ENCODE data around the gene ATXN1.
"Not testable (repeated sequence)": the region's sequence is repeated elsewhere in the genome, so short reads cannot be mapped to it uniquely, and the experiment has no call there.

The ATXN1 gene

GRCh38 chr6:16406966-16407365, 354.3 kb downstream of the ATXN1 start:
- TF ChIP-seq, protein P1, sequence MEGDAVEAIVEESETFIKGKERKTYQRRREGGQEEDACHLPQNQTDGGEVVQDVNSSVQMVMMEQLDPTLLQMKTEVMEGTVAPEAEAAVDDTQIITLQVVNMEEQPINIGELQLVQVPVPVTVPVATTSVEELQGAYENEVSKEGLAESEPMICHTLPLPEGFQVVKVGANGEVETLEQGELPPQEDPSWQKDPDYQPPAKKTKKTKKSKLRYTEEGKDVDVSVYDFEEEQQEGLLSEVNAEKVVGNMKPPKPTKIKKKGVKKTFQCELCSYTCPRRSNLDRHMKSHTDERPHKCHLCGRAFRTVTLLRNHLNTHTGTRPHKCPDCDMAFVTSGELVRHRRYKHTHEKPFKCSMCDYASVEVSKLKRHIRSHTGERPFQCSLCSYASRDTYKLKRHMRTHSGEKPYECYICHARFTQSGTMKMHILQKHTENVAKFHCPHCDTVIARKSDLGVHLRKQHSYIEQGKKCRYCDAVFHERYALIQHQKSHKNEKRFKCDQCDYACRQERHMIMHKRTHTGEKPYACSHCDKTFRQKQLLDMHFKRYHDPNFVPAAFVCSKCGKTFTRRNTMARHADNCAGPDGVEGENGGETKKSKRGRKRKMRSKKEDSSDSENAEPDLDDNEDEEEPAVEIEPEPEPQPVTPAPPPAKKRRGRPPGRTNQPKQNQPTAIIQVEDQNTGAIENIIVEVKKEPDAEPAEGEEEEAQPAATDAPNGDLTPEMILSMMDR (IDR thresholded peaks at IDR 0.05; ENCODE audit: borderline replicate concordance, insufficient read depth, low read depth, low read length): no peak
- no peak overlapping the region for H3K4me3 ChIP-seq (ENCODE audit: low read depth, low read length)

- not testable (repeated sequence) for H3K4me3 ChIP-seq (ENCODE audit: low read depth, low read length)
These were observed 354.7 kb downstream of the ATXN1 start for GRCh38 chr6:16406538-16406937.

GRCh38 chr6:16405375-16405774, 355.9 kb downstream of the ATXN1 start:
- no peak overlapping the region for H3K4me3 ChIP-seq (ENCODE audit: low read depth, low read length)
- TF ChIP-seq, protein P1 (IDR thresholded peaks at IDR 0.05; ENCODE audit: borderline replicate concordance, insufficient read depth, low read depth, low read length): no peak

DNA sequence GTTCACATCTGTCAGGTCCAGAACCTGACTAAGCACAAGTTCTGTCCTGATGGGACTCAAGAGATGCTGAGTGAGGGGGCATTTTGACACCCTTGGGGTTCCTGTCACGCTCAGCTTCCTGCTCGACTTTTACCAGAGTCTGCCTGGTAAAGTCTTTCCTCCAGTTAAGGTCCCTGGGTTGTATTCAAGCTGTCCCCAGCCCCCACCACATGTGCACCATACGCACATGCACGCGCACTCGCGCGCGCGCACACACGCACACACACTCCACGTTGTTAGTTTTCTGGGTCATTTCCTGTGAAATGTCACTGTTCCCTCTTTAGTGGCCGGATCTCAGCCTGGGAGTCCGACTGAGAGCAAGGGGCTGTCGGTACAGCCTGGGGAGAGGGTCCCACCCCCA, 356.8 kb downstream of the ATXN1 start:
- TF ChIP-seq, protein P1 (IDR thresholded peaks at IDR 0.05; ENCODE audit: borderline replicate concordance, insufficient read depth, low read depth, low read length): no peak
- H3K4me3 ChIP-seq (ENCODE audit: low read depth, low read length): no peak overlapping the region

GRCh38 chr6:16403831-16404230, 357.4 kb downstream of the ATXN1 start:
- TF ChIP-seq, protein P1 (IDR thresholded peaks at IDR 0.05; ENCODE audit: borderline replicate concordance, insufficient read depth, low read depth, low read length): no peak
- H3K4me3 ChIP-seq (ENCODE audit: low read depth, low read length): no peak overlapping the region

GRCh38 chr6:16402581-16402900, 358.7 kb downstream of the ATXN1 start:
- TF ChIP-seq, protein P1 (IDR thresholded peaks at IDR 0.05; ENCODE audit: borderline replicate concordance, insufficient read depth, low read depth, low read length): no peak
- no peak overlapping the region for H3K4me3 ChIP-seq (ENCODE audit: low read depth, low read length)

DNA sequence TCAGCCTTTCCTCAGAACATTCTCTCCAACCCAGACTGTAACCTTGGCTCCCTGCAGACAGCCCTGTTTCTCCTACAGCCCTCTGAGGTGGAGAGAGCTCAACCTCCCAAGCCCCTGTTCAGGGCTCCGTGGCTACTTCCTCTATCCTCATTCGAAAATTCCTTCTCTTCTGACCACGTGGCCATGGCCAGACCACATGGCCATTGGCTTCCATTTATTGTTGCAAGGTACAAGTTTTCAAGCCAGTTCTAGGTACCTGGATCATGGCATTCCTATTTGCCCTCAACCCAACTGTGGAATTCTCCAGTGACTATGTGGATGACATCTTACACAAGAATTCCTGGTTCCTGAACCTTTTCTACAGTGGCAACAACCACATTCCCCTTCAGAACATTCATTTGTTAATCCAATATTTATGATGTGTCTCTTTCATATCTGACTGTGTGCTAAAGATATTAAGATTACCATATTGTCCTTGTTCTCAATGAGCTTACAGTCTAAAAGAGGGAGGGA, 361.0 kb downstream of the ATXN1 start:
- TF ChIP-seq, protein P1 (IDR thresholded peaks at IDR 0.05; ENCODE audit: borderline replicate concordance, insufficient read depth, low read depth, low read length): no peak
- H3K4me3 ChIP-seq (ENCODE audit: low read depth, low read length): no peak overlapping the region

DNA sequence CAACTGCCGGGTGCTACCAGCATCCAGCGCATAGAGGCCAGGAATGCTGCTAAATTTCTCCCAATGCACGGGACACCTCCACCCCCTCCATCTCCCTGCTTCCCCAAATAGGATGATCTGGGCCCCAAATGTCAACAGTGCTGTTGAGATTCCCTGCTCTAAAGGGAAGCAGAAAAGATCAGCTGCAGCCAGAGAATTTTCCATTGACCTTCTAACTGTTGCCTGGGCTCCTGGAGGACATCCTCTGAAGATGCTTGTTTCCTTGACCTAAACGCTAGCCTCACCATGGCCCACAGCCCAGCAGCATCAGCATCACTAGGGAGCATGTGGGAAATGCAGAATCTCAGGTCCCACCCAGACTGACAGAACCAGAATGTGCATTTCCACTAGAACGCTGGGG, 361.6 kb downstream of the ATXN1 start:
- TF ChIP-seq, protein P1 (IDR thresholded peaks at IDR 0.05; ENCODE audit: borderline replicate concordance, insufficient read depth, low read depth, low read length): no peak

More for the DNA sequence above, 361.6 kb downstream of the ATXN1 start:
- no peak overlapping the region for H3K4me3 ChIP-seq (ENCODE audit: low read depth, low read length)

All from GM12875 (cell line).